HG03520 (cell line): ENCODE data around the gene CDC20B.
"Not testable (repeated sequence)": the region's sequence is repeated elsewhere in the genome, so short reads cannot be mapped to it uniquely, and the experiment has no call there.

Source experiments
- ATAC-seq: cut with Tn5 transposase; IDR thresholded peaks from one replicate; pipeline ENCODE4 v1.9.1; 2021; ENCODE audit warnings: mild to moderate bottlenecking, moderate library complexity; ENCODE audit not compliant: unreplicated experiment

Gene CDC20B

GRCh38 chr5:55104946-55105701 lies 67.9 kb downstream of the CDC20B start:
- ATAC-seq: no peak

GRCh38 chr5:55104036-55104772 lies 68.8 kb downstream of the CDC20B start:
- ATAC-seq: no peak

DNA sequence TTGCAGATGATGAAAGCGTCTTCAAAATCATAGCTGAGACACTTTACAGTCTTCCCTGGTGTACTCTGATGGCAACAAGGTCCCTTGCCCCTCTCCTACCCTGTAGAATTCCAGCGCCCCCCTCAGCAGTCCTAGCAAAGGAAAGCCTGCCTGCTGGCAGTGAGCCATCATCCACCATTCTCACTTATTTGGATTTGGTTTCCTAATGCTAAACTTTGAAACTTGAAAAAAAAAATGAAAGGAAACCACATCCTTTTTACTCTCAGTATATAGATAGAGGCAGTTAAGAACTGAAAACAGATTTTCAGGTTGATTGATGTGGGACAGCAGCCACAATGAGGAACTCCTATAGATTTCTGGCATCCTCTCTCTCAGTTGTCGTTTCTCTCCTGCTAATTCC lies 70.6 kb downstream of the CDC20B start, which contains the start of gene GZMA:
Gene GZMA, plus strand, starts transcription at position 299 of the 400 bp plus-strand sequence. Its CDS starts 37 bp downstream, at position 336.
- no peak for ATAC-seq

- ATAC-seq: no peak
Measured at GRCh38 chr5:55101556-55102276, 71.3 kb downstream of the CDC20B start.

GRCh38 chr5:55101148-55101547 lies 71.8 kb downstream of the CDC20B start:
- ATAC-seq: not testable (repeated sequence)

- ATAC-seq: no peak
Measured at GRCh38 chr5:55096861-55097260, 76.1 kb downstream of the CDC20B start.

- ATAC-seq: no peak
Measured at GRCh38 chr5:55096182-55096581, 76.8 kb downstream of the CDC20B start.

DNA sequence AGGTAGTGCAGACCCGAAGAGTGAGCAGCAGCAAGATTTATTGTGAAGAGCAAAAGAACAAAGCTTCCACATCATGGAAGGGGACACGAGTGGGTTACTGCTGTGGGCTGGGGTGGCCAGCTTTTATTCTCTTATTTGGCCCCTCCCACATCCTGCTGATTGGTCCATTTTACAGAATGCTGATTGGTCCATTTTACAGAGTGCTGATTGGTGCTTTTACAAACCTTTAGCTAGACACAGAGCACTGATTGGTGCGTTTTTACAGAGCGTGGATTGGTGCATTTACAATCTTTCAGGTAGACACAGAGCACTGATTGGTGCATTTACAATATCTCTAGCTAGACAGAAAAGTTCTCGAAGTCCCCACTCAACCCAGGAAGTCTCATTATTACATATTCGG lies 82.0 kb downstream of the CDC20B start:
- ATAC-seq: not testable (repeated sequence)

GRCh38 chr5:55089301-55089700 lies 83.7 kb downstream of the CDC20B start:
- ATAC-seq: not testable (repeated sequence)

DNA sequence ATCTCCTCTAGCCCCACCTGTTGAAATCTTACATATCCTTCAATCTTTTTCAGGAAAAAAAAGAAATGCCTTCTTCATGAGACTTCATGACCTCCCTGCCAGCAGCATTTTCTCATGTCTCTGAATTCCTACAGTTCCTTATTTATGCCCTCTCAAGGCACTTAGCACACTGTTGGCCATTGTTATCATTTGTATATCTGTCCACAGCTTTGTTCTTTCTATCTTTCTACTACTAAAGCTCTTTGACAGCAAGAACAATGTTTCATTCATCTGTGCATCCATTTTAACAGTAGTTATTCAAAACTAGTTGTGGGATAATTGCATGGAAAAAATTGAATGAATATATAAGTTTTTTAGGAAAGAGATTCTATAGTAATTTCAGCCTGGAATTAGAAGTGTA lies 91.4 kb downstream of the CDC20B start:
- ATAC-seq: no peak

- no peak for ATAC-seq
Measured at GRCh38 chr5:55073211-55073610, 99.8 kb downstream of the CDC20B start.

- ATAC-seq: no peak
Measured at GRCh38 chr5:55072666-55073065, 100.3 kb downstream of the CDC20B start.

DNA sequence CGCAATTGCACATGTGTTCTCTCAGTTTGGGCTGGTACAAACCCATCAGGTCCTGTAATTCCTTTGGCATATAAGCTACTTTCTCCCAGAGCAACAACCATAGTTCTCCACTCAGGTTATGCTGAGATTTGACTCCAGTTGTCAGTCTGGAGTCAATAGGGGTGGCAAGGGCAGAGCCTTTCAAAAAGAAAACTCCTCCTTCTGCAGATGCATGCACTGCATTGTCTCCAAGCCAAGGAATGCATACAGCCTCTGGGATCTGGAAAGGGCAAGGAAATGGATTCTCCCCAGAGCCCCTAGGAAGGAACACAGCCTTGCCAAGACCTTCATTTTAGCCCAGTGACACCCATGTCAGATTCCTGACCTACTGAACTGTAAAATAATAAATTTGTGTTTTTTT lies 101.6 kb downstream of the CDC20B start:
- no peak for ATAC-seq

DNA sequence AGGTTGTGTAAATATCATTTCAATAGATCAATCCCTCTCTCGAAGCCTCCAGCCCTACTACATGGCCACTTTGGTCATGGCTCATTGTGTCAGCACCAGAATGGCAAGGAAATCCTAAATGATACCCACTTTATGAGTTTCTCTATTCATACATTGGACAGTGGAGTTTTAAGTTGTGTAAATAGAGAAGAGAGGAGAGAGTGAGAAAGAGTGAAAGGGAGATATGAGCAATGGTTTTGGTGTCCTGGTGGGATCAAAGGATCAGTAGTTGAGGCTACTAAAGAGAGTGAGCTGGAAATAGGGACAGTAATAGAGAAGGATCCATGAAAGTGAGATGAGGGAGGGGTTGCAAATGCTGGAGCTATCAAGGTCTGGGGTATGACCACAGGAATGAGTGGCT lies 102.0 kb downstream of the CDC20B start:
- ATAC-seq: no peak

GRCh38 chr5:55066277-55066676 lies 106.7 kb downstream of the CDC20B start:
- ATAC-seq: no peak

- ATAC-seq: no peak
Measured at GRCh38 chr5:55064523-55064922, 108.5 kb downstream of the CDC20B start.

DNA sequence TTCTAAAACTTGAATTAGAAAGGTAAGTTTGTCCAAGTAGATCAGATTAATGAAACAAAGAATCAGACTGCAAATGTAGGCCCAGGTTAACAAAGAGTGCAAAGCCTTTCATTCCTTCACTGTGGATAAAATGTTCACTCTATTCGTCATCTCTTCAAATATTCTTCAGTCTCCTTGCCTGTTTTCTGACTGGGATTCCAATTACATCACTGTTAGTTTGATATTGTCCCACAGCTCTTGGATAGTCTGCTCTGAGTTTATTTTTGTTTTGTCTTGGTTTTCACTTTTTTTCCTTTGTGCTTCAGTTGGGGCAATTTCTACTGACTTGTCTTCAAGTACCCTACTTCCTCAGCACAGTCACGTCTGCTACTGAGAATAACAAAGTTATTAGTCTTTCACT lies 109.1 kb downstream of the CDC20B start:
- no peak for ATAC-seq

- ATAC-seq: no peak
Measured at GRCh38 chr5:55063220-55063863, 109.6 kb downstream of the CDC20B start.
